ENCODE measurements around the gene NAPB. TPM values are rescaled to one million over a fixed set of nuclear protein-coding genes. Genes with fewer than 3 reads are reported as not detected.

NAPB gene
- total and polyA plus RNA-seq, 10 of the 15 experiments (the other 5 are each of a cell fraction or from before 2014, with no cell fraction given), result 2.1 to 15.9 (median 7.2) TPM

- 73% methylated on average over 9 of the region's 9 CpGs for WGBS (ENCODE audit: insufficient coverage, insufficient replicate concordance, low lambda C conversion rate, missing lambda C conversion rate)
- Histone ChIP-seq H3K4me3 (no peak overlapping the region), H3K9ac (ENCODE audit: control insufficient read depth, insufficient read depth, low read length) (no peak overlapping the region), H3K4me2 (ENCODE audit: control insufficient read depth, insufficient read depth) (no peak overlapping the region), H3K9me3 (replicated peaks; ENCODE audit: control insufficient read depth, insufficient read depth, low read length) (no peaks in the 10 kb centered on the region), H3K36me3 (ENCODE audit: control insufficient read depth in 2 of 2, insufficient read depth in 2 of 2, low read length in 1 of 2) (no peaks in the 10 kb centered on the region), H3K4me1 (ENCODE audit: control insufficient read depth, insufficient read depth, low read length) (no peaks in the 10 kb centered on the region; the same call in none of the 2 replicates), H3K27ac (ENCODE audit: control insufficient read depth, insufficient read depth) (no peak overlapping the region), H3K27me3 (replicated peaks in 1 of 2; ENCODE audit: control insufficient read depth in 2 of 2, insufficient read depth in 2 of 2, low read length in 1 of 2) (no peaks in the 10 kb centered on the region), H3K79me2 (ENCODE audit: control insufficient read depth, insufficient read depth, low read length) (no peaks in the 10 kb centered on the region), H2AFZ (ENCODE audit: control insufficient read depth, low read depth, low read length) (no peak overlapping the region), H4K20me1 (ENCODE audit: control insufficient read depth, insufficient read depth) (no peaks in the 10 kb centered on the region)
- ATAC-seq (peak; percentile 79), DNase-seq (ENCODE audit: low read depth, low spot score) (no peak), FAIRE-seq (no peak)
- ChIA-PET SMC1A (ENCODE audit: uncharacterized antibody, unreplicated experiment) (interaction anchor here (1.1 to 2.7 kb wide), 5 partner anchors 9 to 649 kb away, joined by 4 to 9 read pairs (median 5); no protein-coding TSS in a partner anchor), POLR2A (no interaction called here), CTCF (interaction anchor here (0.7 to 3.5 kb wide), 10 partner anchors 9 to 649 kb away, joined by 3 to 35 read pairs (median 4); no protein-coding TSS in a partner anchor), RAD21 (ENCODE audit: unreplicated experiment) (interaction anchor here (0.7 to 2.9 kb wide), 10 partner anchors 8 to 1006 kb away, joined by 3 to 21 read pairs (median 4); partner anchors contain the start of gene NXT1)
- in situ Hi-C loops (cut with MboI), result loop anchor here (5.0 kb wide), 2 partner anchors 648 to 1003 kb away; no protein-coding TSS in a partner anchor
- BruUV-seq (replicated peaks), result no TSS peak
- TF ChIP-seq RAD21 (IDR thresholded peaks at IDR 0.05; ENCODE audit: insufficient read depth, low read depth, low read length), result peak; percentile 81
- TF ChIP-seq SMC3 (IDR thresholded peaks at IDR 0.05; ENCODE audit: borderline replicate concordance, low read length), result peak; percentile 27; the same call in 1 of the 2 replicates
- TF ChIP-seq RBBP5 (conservative IDR thresholded peaks at IDR 0.05), result no peak
- TF ChIP-seq TCF12 (IDR thresholded peaks at IDR 0.05; ENCODE audit: low read depth, low read length), result no peak
- 0 out of 2 replicates have a peak, but pooled peaks have one; percentile 27 for TF ChIP-seq PKNOX1 (IDR thresholded peaks at IDR 0.05)
- TF ChIP-seq, protein P1, sequence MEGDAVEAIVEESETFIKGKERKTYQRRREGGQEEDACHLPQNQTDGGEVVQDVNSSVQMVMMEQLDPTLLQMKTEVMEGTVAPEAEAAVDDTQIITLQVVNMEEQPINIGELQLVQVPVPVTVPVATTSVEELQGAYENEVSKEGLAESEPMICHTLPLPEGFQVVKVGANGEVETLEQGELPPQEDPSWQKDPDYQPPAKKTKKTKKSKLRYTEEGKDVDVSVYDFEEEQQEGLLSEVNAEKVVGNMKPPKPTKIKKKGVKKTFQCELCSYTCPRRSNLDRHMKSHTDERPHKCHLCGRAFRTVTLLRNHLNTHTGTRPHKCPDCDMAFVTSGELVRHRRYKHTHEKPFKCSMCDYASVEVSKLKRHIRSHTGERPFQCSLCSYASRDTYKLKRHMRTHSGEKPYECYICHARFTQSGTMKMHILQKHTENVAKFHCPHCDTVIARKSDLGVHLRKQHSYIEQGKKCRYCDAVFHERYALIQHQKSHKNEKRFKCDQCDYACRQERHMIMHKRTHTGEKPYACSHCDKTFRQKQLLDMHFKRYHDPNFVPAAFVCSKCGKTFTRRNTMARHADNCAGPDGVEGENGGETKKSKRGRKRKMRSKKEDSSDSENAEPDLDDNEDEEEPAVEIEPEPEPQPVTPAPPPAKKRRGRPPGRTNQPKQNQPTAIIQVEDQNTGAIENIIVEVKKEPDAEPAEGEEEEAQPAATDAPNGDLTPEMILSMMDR (IDR thresholded peaks at IDR 0.05 in 2 of 3, conservative IDR thresholded peaks at IDR 0.05 in 1 of 3; ENCODE audit: control insufficient read depth in 2 of 3, extremely low read depth in 1 of 3, insufficient read depth in 1 of 3, low read depth in 3 of 3, low read length in 3 of 3), result peak; percentile 45 to 56 (median 54); a peak in 5 of 6 replicates
- intact Hi-C loops (cut with micrococcal nuclease; ENCODE audit: unreplicated experiment), result loop anchor here (1.0 to 10.0 kb wide), 2 partner anchors 286 to 649 kb away; no protein-coding TSS in a partner anchor
These were observed 80.8 kb downstream of the NAPB start for GRCh38 chr20:23340524-23340923.

Data from GM12878 (cell line).